Pulmonary artery endothelial cell (primary cell): ENCODE results near the gene DENND1A. TPM values are rescaled to one million over a fixed set of nuclear protein-coding genes. Genes with fewer than 3 reads are reported as not detected.
"Not testable (repeated sequence)": the region's sequence is repeated elsewhere in the genome, so short reads cannot be mapped to it uniquely, and the experiment has no call there.

Experiments
- DNase-seq: peaks from one replicate; pipeline ENCODE4 v3.0.0-alpha.2; 2011; ENCODE audit warnings: low read depth, low spot score
- total RNA-seq: library from RNA; depleted of rRNA; stranded (reverse); fragments of >200 nt; gene quantifications from 2 replicates; pipeline ENCODE4 v1.2.3, GENCODE V29; 2014

DENND1A gene, protein sequence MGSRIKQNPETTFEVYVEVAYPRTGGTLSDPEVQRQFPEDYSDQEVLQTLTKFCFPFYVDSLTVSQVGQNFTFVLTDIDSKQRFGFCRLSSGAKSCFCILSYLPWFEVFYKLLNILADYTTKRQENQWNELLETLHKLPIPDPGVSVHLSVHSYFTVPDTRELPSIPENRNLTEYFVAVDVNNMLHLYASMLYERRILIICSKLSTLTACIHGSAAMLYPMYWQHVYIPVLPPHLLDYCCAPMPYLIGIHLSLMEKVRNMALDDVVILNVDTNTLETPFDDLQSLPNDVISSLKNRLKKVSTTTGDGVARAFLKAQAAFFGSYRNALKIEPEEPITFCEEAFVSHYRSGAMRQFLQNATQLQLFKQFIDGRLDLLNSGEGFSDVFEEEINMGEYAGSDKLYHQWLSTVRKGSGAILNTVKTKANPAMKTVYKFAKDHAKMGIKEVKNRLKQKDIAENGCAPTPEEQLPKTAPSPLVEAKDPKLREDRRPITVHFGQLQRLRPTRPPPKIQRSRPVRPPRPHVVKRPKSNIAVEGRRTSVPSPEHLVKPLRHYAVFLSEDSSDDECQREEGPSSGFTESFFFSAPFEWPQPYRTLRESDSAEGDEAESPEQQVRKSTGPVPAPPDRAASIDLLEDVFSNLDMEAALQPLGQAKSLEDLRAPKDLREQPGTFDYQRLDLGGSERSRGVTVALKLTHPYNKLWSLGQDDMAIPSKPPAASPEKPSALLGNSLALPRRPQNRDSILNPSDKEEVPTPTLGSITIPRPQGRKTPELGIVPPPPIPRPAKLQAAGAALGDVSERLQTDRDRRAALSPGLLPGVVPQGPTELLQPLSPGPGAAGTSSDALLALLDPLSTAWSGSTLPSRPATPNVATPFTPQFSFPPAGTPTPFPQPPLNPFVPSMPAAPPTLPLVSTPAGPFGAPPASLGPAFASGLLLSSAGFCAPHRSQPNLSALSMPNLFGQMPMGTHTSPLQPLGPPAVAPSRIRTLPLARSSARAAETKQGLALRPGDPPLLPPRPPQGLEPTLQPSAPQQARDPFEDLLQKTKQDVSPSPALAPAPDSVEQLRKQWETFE
- total RNA-seq: 11.7 and 12.4 TPM in 2 replicates

DNA sequence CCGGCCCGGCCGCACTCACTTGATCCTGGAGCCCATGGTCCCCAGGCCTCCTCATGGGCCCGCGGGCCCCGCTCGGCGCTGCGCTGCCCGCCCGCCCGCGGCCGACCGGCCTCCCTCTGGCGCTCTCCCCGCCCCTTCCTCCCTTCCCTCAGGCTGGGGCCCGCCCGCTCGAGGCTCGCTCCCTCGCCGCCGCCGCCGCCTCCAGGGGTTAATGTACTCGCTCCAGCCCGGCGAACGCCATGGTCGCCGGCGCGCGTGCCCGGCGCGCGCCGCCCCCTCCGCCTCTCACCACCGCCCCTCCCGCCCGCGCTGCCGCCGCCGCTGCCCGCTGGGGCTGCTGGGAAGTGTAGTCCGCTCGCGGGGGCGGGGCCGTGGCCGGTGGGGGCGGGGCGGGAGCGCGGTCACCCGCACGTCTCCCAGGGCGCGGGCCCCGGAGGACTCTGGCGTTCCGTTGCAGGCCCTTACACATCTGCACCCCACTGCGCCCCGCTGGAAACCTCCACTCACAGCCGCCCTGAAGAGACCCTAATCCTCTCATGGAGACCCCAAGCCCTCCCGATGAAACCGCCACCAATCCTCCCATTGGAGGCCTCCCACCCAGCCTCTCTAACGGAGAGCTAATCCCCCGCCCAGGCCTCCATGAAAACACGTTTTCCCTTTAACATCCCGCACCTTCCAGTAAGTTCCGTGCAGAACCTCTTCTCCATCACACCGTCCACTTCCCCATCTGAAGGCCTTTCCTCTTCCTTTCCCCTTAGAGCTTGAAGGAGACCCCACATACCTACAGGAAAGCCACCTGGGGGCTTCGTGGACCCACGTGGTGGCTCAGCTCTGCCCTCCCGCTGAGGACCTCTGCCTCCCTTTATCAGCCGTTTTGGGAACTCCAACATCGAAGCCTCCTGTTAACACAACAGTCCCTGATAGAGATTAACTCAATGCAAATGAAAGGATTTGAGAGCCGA is at the start of gene DENND1A:
Gene DENND1A (minus strand): TSS at position 257 of the 962 bp plus-strand sequence. CDS start 221 bp downstream, at position 36.
- DNase-seq: peak; percentile 56

DNA sequence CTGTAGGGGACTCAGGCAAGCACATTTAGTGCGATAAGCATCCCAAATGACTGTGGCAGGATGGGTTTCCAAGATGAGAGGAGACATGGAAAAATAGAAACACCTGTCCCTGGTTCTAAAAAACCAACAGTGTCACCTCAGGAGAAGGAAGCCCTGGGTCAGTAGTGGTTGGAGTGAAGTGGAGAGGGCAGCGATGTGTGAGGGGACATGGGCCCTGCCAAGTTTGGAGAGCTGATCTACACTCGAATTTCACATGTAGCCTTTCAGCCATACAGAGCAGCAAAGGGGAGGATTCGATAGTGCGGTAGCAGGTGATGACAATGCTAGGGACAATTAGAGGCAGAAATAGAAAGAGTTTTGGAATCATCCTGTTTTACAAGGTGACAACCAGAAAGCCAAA is 49.1 kb upstream of the DENND1A start:
- DNase-seq: no peak

DNA sequence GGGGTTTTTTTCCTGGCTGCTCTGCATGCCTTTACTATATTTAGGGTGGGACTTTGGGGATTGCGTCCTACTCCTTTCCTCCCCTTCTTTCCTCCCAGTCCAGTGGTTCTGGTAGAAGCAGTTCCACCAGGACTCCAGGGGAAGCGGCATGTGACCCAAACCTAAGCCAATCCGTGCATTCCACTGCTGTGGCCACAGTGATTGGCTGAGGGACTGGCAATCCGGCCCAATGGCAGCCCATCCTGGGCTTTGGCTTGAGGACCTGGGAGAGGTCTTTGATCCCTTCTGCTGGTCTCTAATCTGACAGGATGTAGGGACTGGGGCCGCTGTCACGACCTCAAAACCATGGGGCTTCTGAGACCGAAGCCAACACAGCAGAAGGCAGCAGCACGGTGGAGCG is 46.7 kb upstream of the DENND1A start:
- DNase-seq: not testable (repeated sequence)

DNA sequence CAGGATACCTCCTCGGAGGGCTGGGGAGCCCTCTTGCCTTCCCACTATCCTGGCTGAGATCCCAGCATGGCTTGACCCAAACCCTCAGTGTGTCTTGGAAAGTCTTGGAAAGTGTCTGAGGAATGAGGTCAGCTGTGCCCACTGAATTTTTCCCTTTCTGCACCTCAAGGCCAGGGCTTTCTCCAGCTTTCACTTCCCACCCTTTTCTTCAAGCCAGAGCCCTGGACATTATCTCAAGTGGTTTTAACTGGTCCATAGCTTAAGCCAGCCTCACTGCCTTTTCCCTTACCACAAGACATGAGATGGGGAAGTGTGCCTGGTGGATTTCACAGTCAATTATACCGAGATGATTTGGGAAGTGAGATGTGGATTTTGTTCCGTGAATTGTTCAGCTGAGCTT is 45.9 kb upstream of the DENND1A start:
- DNase-seq: no peak

DNA sequence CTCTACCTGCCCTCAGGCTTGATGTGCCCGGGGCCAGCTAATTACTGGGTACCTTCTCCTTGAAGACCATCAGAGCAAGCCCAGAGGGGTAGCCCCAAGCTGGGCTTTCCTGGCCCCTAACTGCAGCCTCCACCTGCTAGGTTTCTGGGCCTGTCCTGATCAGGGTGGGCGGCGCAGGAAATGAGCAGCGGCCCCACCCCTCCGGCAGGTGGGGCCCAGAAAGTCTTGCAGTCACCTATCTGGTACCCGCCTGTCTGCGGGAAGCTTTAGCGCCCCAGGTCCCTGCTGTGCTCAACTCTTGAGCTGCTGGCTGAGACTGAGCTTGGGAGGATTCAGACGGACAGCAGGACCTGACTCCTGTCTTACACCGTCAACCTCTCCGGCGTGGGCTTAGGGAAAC is 44.5 kb upstream of the DENND1A start:
- no peak for DNase-seq

DNA sequence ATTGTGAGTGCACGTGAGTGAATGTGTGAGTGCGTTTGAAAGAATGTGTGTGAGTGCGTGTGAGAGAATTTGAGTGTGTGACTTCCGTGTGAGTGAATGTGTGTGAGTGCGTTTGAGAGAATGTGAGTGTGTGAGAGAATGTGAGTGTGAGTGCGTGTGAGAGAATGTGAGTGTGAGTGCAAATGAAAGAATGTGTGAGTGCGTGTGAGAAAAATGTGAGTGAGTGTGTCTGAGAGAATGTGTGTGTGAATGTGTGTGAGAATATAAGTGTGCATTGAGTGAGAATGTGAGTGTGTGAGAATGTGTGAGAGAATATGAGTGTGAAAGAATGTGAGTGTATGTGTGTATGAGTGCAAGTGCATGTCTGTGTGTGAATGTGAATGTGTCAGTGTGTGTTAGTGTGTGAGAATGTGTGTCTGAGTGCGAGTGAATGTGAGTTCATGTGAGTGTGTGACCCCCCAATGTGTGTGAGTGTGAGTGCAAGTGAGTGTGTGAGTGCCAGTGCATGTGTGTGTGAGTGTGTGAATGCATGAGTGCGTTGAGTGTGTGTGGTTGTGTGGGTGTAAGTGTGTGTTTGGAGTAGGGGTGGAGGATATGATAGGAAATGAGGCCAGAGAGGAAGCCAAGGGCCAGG is 43.8 kb upstream of the DENND1A start:
- DNase-seq: no peak

DNA sequence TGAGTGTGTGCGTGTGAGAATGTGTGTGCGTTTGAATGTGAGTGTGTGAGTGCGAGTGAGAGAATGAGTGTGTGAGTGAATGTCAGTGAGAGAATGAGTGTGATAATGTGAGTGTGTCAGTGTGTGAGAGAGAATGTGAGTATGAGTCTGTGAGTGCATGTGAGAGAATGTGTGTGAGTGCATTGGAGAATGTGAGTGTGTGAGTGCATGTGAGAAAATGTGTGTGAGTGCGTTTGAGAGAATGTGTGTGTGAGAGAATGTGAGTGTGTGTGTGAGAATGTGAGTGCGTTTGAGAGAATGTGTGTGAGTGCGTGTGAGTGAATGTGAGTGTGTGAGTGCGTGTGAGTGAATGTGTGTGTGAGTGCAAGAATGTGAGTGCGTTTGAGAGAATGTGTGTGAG is 42.7 kb upstream of the DENND1A start:
- no peak for DNase-seq

DNA sequence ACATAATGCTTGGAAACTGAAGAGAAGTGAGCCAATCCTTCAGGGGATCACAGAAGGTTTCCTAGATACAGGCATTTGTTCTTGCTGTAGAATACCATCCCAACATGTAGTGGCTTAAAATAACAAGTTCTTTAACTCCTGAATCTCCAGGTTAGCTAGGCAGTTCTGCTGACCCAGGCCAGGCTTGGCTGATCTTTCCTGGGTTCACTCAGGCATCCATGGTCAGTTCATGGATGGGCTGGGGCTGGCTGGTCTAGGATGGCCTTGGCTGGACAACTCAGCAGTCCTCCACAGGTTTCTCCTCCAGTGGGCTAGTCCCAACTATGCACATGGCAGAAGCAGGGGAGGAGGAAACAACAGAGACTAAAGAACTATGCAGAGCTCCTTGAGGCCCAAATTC is 37.4 kb upstream of the DENND1A start:
- no peak for DNase-seq

DNA sequence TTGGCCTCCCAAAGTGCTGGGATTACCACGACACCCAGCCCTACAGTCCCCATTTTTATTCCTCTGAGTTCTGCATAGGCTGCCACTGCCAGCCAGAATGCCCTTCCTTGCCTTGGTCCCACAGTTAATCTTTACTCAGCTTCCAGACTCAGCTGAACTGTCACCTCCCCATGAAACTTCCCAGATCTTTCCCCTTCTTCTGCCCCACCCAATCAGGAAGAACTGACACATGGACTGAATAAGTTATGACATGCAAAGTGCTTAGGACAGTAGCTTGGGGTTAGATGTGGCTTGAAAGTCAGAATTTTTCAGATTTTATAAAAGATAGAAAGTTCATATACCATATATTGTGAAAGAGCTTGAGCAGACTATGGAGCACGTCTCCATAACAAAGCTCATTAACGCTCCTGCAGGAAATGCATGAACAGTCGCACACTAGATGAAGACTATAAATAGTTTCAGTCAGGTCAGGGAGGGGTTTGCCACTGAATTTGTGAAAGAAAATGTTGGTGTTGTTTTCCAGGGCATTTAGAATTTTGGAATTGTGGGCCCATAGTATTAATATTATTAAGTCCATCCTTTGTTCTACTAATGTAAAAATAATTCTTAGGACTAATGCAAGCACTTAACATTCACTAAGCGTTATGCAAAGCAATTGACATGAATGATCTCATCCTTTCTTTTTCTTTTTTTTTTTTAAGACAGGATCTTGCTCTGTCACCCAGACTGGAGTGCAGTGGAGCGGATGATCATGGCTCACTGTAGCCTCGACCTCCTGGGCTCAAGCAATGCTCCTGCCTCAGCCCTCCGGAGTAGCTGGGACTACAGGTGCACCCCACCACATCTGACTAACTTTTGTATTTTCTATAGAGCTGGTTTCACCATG is 36.1 kb upstream of the DENND1A start:
- no peak for DNase-seq

DNA sequence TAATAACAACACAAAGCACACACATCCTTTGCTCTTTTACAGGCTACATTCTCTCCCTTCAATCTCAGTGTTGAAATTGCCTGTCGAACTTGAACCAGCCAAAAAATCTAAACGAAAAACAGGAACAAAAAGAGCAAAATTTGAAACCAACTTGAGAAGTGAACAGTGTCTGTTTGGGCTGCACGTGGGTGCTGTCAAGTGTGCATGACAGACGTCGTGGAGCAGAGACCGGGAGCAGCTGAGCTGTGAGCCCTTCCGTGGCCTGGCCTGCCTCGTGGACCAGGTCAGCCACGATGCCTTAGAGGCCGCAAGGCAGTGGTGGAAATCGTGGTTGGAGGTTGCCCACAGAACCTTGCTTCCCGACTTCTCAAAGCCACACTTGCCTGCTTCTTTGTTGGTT is 34.8 kb upstream of the DENND1A start:
- no peak for DNase-seq

DNA sequence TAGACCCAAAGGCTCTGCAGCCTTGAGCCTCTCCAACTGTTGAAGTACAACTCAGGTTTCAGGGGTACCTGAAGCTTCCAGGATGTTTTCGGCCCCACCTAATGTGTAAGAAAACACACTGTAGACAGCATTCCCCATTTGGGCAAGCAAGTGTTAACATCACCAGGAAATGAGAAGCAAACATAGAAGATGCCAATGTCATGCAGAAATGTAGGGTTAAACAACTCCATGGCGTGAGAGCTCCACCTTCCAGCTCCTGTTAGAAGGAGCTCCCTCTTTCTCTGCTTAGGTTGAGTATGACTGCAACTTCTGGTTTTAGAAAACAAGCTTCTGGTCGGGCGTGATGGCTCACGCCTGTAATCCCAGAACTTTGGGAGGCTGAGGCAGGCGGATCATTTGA is 31.0 kb upstream of the DENND1A start:
- no peak for DNase-seq

DNA sequence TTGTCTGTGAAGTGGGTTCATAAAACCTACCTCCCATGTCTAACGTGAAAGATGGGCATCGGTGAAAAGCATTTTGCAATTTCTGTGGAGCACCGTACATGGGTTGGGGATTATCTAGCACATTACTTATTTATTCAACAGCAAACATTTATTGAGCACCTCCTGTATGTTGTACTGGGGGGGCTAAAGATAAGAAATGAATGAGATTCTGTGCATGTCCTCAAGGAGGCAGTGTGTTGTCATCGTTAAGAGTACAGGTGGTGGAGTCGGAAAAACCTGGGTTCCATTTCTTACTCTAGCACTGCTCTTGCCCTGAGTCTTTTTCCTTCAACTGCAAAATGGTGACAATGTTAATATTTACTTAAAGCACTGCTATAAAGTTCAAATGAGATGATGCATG is 30.4 kb upstream of the DENND1A start:
- DNase-seq: no peak

DNA sequence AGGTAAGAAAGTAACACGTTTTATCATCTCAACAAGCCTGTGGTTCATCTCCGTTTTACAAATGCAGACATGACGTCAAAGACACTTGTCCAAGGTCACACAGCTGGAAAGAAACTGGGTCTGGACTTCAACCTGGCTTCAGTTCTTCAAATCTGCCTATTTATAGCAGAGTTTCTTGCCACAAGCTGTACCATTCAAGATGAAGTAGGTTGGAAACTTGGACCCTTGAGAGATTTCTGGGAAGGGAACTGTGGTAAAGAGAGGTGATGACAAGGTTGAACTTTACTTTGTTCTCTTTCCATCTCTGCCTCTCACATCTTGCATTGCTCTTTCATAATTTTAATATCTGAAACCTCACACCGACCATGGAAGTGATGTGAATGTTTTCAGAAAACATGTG is 29.9 kb upstream of the DENND1A start:
- no peak for DNase-seq

DNA sequence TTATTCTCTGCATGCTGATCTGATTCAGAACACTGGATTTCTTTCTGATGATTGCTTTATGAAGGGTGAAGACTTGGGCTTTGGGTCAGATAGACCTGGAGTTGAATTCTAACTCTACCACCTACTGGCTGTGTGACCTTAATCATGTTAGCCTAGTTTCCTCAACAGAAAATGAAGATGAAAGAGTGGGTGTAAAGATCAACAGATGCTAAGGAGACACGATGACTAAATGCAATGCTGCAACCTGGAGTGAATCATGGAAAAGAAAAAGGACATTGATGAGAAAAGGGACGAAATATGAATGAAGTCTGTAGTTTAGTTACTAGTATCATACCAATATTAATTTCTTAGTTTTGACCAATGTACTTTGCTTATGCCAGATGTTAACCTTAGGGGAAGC is 27.8 kb upstream of the DENND1A start:
- DNase-seq: no peak

DNA sequence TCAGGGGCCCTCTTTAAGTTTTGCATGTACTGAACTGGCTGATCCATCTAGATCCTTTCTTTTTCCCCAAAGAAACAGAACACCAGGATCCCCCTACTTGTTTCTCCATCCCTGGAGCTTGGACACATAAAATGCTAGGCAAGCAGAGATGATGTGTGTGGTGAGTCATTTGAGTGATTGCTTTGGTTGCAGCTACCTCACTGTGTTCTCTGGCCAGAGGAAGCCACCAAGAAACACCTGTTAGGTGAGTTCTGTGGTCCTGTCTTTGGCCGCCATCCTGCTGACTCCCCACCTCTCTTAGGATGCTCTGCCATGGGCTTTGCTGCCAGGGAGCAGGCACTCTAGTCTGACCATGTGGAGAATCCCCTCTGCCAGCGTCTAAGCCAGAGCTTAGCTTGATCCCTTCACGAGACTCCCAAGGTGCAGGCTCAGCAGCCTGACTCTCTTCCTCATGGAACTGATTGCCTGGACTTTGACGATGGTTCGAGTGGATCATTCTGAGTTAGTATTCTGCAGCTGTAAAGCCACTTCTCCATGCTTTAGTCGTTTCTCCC is 27.3 kb upstream of the DENND1A start:
- DNase-seq: no peak

DNA sequence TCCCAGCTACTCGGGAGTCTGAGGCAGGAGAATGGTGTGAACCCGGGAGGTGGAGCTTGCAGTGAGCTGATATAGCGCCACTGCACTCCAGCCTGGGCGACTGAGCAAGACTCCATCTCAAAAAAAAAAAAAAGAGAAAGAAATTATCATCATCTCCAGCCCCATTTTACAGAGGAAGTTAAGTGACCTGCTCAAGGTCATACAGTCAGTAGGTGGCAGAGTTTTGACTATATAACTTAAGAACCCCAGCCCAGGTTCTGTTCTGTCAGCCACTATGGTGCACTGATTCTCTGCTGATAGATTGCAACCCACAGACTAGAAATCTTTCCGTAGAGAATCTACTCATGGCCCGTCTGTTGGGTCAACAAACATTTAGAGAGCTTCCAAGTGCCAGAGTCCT is 25.7 kb upstream of the DENND1A start:
- DNase-seq: no peak

DNA sequence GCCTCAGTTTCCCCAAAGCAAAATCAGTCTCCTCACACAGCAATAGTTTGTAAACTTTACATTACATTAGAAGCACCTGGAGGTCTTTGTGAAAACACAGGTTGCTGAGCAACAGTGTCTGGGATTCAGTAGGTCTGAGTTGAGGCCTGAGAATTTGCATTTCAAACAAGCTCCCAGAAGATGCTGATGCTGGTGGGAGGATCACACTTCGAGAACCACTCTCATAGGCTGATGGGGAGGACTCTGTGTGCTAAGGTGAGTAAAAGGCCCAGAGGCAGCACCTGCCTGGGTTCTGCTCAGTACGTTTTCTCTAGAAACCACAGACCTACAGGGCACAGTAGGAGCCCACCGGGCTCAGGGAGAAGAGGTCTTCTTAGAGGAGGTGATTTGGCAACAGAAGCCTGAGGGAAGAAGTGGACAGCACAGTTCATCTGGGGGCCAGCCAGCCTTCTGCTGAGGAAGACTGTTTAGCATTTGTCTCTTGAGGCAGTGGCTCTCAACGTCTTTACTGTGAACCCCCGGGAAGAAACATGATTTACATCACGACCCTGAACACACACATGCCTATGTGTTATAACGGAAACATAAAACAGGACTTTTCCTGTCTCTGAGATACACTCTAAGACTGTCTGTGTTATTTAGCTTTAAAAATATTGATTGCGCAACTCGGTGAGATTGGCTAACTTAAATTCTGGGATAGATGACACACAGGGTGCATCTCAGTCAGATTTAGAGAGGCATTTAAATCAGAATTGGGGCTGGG is 24.8 kb upstream of the DENND1A start:
- no peak for DNase-seq
